Fibroblast of lung (primary cell): ENCODE data around the gene GPC6. TPM values are rescaled to one million over a fixed set of nuclear protein-coding genes. Genes with fewer than 3 reads are reported as not detected.
"Not testable (repeated sequence)": the region's sequence is repeated elsewhere in the genome, so short reads cannot be mapped to it uniquely, and the experiment has no call there.

Experiments used
- DNase-seq, 2 donors: peaks; one replicate each; pipeline versions ENCODE4 v3.0.0 to v3.0.0-alpha.2; 2010; ENCODE audit warnings: low read depth in 2 of 2
- H2AFZ ChIP-seq: 2 replicates; pipeline ENCODE4 v1.5.1; 2012; ENCODE audit warnings: low read length, control low read depth, inconsistent platforms
- H3K27ac ChIP-seq: 2 replicates; pipeline ENCODE4 v1.5.1; 2011; ENCODE audit warnings: low read length, control low read depth; ENCODE audit not compliant: insufficient read depth
- H3K27me3 ChIP-seq: 2 replicates; pipeline ENCODE4 v1.5.1; 2011; ENCODE audit warnings: mild to moderate bottlenecking, low read length; ENCODE audit not compliant: control insufficient read depth, insufficient read depth
- H3K36me3 ChIP-seq: 2 replicates; pipeline ENCODE4 v1.5.1; 2011; ENCODE audit warnings: low read length; ENCODE audit not compliant: control insufficient read depth, insufficient read depth
- H3K4me1 ChIP-seq: 2 replicates; pipeline ENCODE4 v1.5.1; 2011; ENCODE audit warnings: low read length; ENCODE audit not compliant: control insufficient read depth, insufficient read depth; ENCODE audit errors: extremely low read depth
- H3K4me2 ChIP-seq: 2 replicates; pipeline ENCODE4 v1.5.1; 2011; ENCODE audit warnings: low read length, control low read depth; ENCODE audit not compliant: insufficient read depth; ENCODE audit errors: extremely low read depth
- H3K4me3 ChIP-seq, 4 experiments: fragments of 200-600 bp in 1 of 4; sonication (generic) in 1 of 4; replicated peaks in 1 of 4; 2 replicates each; pipeline ENCODE4 v1.5.1; 2011 to 2016; ENCODE audit warnings: low read length in 4 of 4, low read depth in 3 of 4, mild to moderate bottlenecking in 3 of 4, control low read depth in 2 of 4, inconsistent platforms in 1 of 4, mixed read lengths in 1 of 4; ENCODE audit not compliant: insufficient read depth in 1 of 4; ENCODE audit errors: control extremely low read depth in 1 of 4
- H3K79me2 ChIP-seq: 2 replicates; pipeline ENCODE4 v1.5.1; 2012; ENCODE audit warnings: mild to moderate bottlenecking, low read length, inconsistent platforms; ENCODE audit not compliant: control insufficient read depth, insufficient read depth
- H3K9ac ChIP-seq: 2 replicates; pipeline ENCODE4 v1.5.1; 2011; ENCODE audit warnings: mild to moderate bottlenecking, low read length, control low read depth; ENCODE audit not compliant: insufficient read depth
- H3K9me3 ChIP-seq: 2 replicates; pipeline ENCODE4 v1.5.1; 2012; ENCODE audit warnings: low read depth, low read length; ENCODE audit not compliant: control insufficient read depth, insufficient read depth
- H4K20me1 ChIP-seq: 2 replicates; pipeline ENCODE4 v1.5.1; 2011; ENCODE audit warnings: low read length; ENCODE audit not compliant: control insufficient read depth, insufficient read depth; ENCODE audit errors: extremely low read depth
- CTCF ChIP-seq, 2 donors: IDR thresholded peaks in 1 of 2; conservative IDR thresholded peaks in 1 of 2; 1 replicate in 1 of 2; 2 replicates in 1 of 2; pipeline ENCODE4 v1.5.1; 2011 to 2012; ENCODE audit warnings: low read length in 2 of 2, control low read depth in 1 of 2, inconsistent platforms in 1 of 2, low read depth in 1 of 2, mild to moderate bottlenecking in 1 of 2
- EZH2 ChIP-seq: IDR thresholded peaks from 2 replicates; pipeline ENCODE4 v1.5.1; 2012; ENCODE audit warnings: low read length, control low read depth, mild to moderate bottlenecking; ENCODE audit errors: missing control alignments
- polyA plus RNA-seq, 2 donors: library from polyadenylated mRNA; depleted of rRNA in 1 of 2; stranded (reverse) in 1 of 2; unstranded in 1 of 2; fragments of >200 nt; gene quantifications; 2 replicates each; pipeline ENCODE4 v1.2.1, GENCODE V29; 2011 to 2012; ENCODE audit warnings: missing spikeins in 1 of 2
- total RNA-seq: library from RNA; depleted of rRNA; stranded (reverse); fragments of >200 nt; gene quantifications from 2 replicates; pipeline ENCODE4 v1.2.1, GENCODE V29; 2014

The GPC6 gene
- total and polyA plus RNA-seq, 2 donors (not counting 1 experiment from before 2014, with no cell fraction given) = 11.2 to 33.7 TPM

GRCh38 chr13:93446238-93446637 is 219.6 kb downstream of the GPC6 start:
- no peak for DNase-seq
- Histone ChIP-seq H3K9ac (no peak overlapping the region), H3K4me3 (no peak overlapping the region), H3K4me1 (no peaks in the 10 kb centered on the region), H4K20me1 (no peaks in the 10 kb centered on the region), H3K27me3 (no peaks in the 10 kb centered on the region), H3K27ac (no peak overlapping the region), H2AFZ (no peak overlapping the region), H3K9me3 (no peaks in the 10 kb centered on the region), H3K36me3 (no peaks in the 10 kb centered on the region), H3K79me2 (no peaks in the 10 kb centered on the region), H3K4me2 (no peak overlapping the region)
- TF ChIP-seq CTCF (conservative IDR thresholded peaks at IDR 0.05 in 1 of 2, IDR thresholded peaks at IDR 0.05 in 1 of 2; ENCODE audit: low read depth in 1 of 2, low read length in 2 of 2) (no peak), EZH2 (no peak)

DNA sequence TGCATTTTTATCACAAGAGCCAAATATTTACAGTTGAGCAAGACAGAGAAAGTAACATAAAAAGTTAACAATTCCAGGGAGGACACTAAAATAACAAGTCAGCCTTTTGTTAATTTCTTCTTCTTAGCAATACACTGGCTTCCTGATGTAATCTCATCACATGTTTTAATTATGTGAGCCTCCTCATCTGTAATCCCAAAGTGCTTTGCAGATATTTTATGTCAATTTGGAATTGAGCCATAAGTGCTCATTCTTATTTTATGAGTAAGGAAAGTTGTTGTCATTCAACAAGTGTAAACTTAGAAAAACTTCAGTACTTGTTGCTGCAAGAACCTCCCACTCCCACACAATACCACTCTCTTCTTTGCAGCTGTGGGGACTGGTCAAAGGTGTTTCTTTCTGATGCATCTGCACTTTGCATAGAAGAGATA is 223.6 kb downstream of the GPC6 start:
- DNase-seq = peak; percentile 71 to 79

GRCh38 chr13:93450761-93451160 is 224.2 kb downstream of the GPC6 start:
- TF ChIP-seq CTCF (conservative IDR thresholded peaks at IDR 0.05 in 1 of 2, IDR thresholded peaks at IDR 0.05 in 1 of 2; ENCODE audit: low read depth in 1 of 2, low read length in 2 of 2) (no peak), EZH2 (no peak)
- H3K36me3 ChIP-seq = no peaks in the 10 kb centered on the region
- H3K9ac ChIP-seq = no peak overlapping the region

More for the DNA sequence above, 223.6 kb downstream of the GPC6 start:
- no peak overlapping the region for H3K27ac ChIP-seq
- H3K9ac ChIP-seq = no peak overlapping the region
- TF ChIP-seq CTCF (conservative IDR thresholded peaks at IDR 0.05 in 1 of 2, IDR thresholded peaks at IDR 0.05 in 1 of 2; ENCODE audit: low read depth in 1 of 2, low read length in 2 of 2) (no peak), EZH2 (no peak)
- no peaks in the 10 kb centered on the region for H3K9me3 ChIP-seq
- no peaks in the 10 kb centered on the region for H4K20me1 ChIP-seq
- H3K27me3 ChIP-seq = no peaks in the 10 kb centered on the region
- no peak overlapping the region for H3K4me2 ChIP-seq
- no peaks in the 10 kb centered on the region for H3K4me1 ChIP-seq
- H3K79me2 ChIP-seq = no peaks in the 10 kb centered on the region
- H3K4me3 ChIP-seq = no peak overlapping the region
- no peaks in the 10 kb centered on the region for H3K36me3 ChIP-seq
- H2AFZ ChIP-seq = no peak overlapping the region

DNA sequence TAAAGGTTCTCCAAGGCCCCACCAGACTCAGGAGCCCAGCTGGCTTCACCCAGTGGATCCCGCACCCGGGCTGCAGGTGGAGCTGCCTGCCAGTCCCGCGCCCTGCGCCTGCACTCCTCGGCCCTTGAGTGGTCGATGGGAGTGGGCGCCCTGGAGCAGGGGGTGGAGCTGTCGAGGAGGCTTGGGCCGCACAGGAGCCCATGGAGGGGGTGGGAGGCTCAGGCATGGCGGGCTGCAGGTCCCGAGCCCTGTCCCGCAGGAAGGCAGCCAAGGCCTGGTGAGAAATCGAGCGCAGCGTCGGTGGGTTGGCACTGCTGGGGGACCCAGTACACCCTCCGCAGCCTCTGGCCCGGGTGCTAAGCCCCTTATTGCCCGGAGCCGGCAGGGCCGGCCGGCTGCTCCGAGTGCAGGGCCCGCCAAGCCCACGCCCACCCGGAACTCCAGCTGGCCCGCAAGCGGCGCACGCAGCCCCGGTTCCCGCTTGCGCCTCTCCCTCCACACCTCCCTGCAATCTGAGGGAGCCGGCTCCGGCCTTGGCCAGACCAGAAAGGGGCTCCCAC is 228.1 kb downstream of the GPC6 start:
- not testable (repeated sequence) for H2AFZ ChIP-seq, H3K9me3 ChIP-seq, H4K20me1 ChIP-seq, H3K27me3 ChIP-seq, H3K4me2 ChIP-seq, H3K4me3 ChIP-seq, H3K36me3 ChIP-seq, H3K4me1 ChIP-seq, DNase-seq, H3K27ac ChIP-seq, H3K9ac ChIP-seq, H3K79me2 ChIP-seq

More at GRCh38 chr13:93450761-93451160, 224.2 kb downstream of the GPC6 start:
- no peak overlapping the region for H3K4me3 ChIP-seq
- H3K27me3 ChIP-seq = no peaks in the 10 kb centered on the region
- no peaks in the 10 kb centered on the region for H3K79me2 ChIP-seq
- no peak overlapping the region for H3K27ac ChIP-seq
- no peak for DNase-seq
- H2AFZ ChIP-seq = no peak overlapping the region
- H3K4me1 ChIP-seq = no peaks in the 10 kb centered on the region
- no peaks in the 10 kb centered on the region for H4K20me1 ChIP-seq
- no peak overlapping the region for H3K4me2 ChIP-seq
- no peaks in the 10 kb centered on the region for H3K9me3 ChIP-seq
